HepG2 (cell line): ENCODE data around the gene WBP1. TPM values are rescaled to one million over a fixed set of nuclear protein-coding genes. Genes with fewer than 3 reads are reported as not detected.

Source experiments
- CSRNP1 ChIP-seq: sonication (generic); formaldehyde crosslinking; IDR thresholded peaks from 2 replicates; pipeline ENCODE4 v1.8.1; 2023; ENCODE audit warnings: mild to moderate bottlenecking, missing genetic modification reagents
- EEA1 ChIP-seq: sonication (generic); formaldehyde crosslinking; IDR thresholded peaks from 2 replicates; pipeline ENCODE4 v1.5.1; 2020; ENCODE audit warnings: mild to moderate bottlenecking, missing genetic modification reagents, borderline replicate concordance
- ELF3 ChIP-seq: IDR thresholded peaks from 2 replicates; pipeline ENCODE4 v1.6.1; 2016; ENCODE audit warnings: missing genetic modification reagents, missing compliant biosample characterization
- FOXO1 ChIP-seq: sonication (generic); formaldehyde crosslinking; IDR thresholded peaks from 2 replicates; pipeline ENCODE4 v1.4.0; 2020; ENCODE audit warnings: missing genetic modification reagents
- GLI4 ChIP-seq: sonication (generic); formaldehyde crosslinking; IDR thresholded peaks from 2 replicates; pipeline ENCODE4 v1.5.1; 2020; ENCODE audit warnings: missing genetic modification reagents, mild to moderate bottlenecking, moderate library complexity, borderline replicate concordance
- HIC2 ChIP-seq: sonication (generic); formaldehyde crosslinking; IDR thresholded peaks from 2 replicates; pipeline ENCODE4 v1.9.0; 2022; ENCODE audit warnings: low read depth, missing genetic modification reagents
- HOMEZ ChIP-seq: IDR thresholded peaks from 2 replicates; pipeline ENCODE4 v1.6.1; 2016; ENCODE audit warnings: low read depth
- IKZF4 ChIP-seq: sonication (generic); formaldehyde crosslinking; IDR thresholded peaks from 2 replicates; pipeline ENCODE4 v1.5.1; 2020; ENCODE audit warnings: borderline replicate concordance, mild to moderate bottlenecking, low read depth, missing genetic modification reagents; ENCODE audit errors: not compliant biosample characterization
- IRX3 ChIP-seq: sonication (generic); formaldehyde crosslinking; IDR thresholded peaks from 2 replicates; pipeline ENCODE4 v1.8.1; 2023; ENCODE audit warnings: mild to moderate bottlenecking, low read depth, missing genetic modification reagents, borderline replicate concordance
- KDM3A ChIP-seq: IDR thresholded peaks from 2 replicates; pipeline ENCODE4 v1.6.1; 2018; ENCODE audit warnings: low read depth, missing compliant biosample characterization
- KLF12 ChIP-seq: sonication (generic); formaldehyde crosslinking; IDR thresholded peaks from 2 replicates; pipeline ENCODE4 v1.4.0; 2020; ENCODE audit warnings: missing genetic modification reagents, borderline replicate concordance
- NKX3-1 ChIP-seq: sonication (generic); formaldehyde crosslinking; IDR thresholded peaks from 2 replicates; pipeline ENCODE4 v1.5.0; 2020; ENCODE audit warnings: missing genetic modification reagents
- SIX1 ChIP-seq: sonication (generic); formaldehyde crosslinking; IDR thresholded peaks from 2 replicates; pipeline ENCODE4 v1.4.0; 2020; ENCODE audit warnings: missing genetic modification reagents, borderline replicate concordance
- SNAPC2 ChIP-seq: sonication (generic); formaldehyde crosslinking; IDR thresholded peaks from 2 replicates; pipeline ENCODE4 v1.8.1; 2022; ENCODE audit warnings: mild to moderate bottlenecking, missing genetic modification reagents
- SOX13 ChIP-seq, 3 experiments: fragments of 450-650 bp in 1 of 3; sonication (generic) in 1 of 3; formaldehyde crosslinking in 1 of 3; IDR thresholded peaks in 2 of 3; conservative IDR thresholded peaks in 1 of 3; 2 replicates each; pipeline versions ENCODE4 v1.5.0 to v1.6.1; 2016 to 2020; ENCODE audit warnings: antibody characterized with exemption in 1 of 3, mild to moderate bottlenecking in 1 of 3, missing compliant biosample characterization in 1 of 3, missing genetic modification reagents in 1 of 3, moderate library complexity in 1 of 3
- TEAD2 ChIP-seq: sonication (generic); formaldehyde crosslinking; IDR thresholded peaks from 2 replicates; pipeline ENCODE4 v1.9.0; 2021; ENCODE audit warnings: missing genetic modification reagents
- YEATS4 ChIP-seq: sonication (generic); formaldehyde crosslinking; IDR thresholded peaks from 2 replicates; pipeline ENCODE4 v1.4.0; 2020; ENCODE audit warnings: missing genetic modification reagents, borderline replicate concordance
- ZBTB38 ChIP-seq: sonication (generic); formaldehyde crosslinking; IDR thresholded peaks from 2 replicates; pipeline ENCODE4 v1.5.1; 2020; ENCODE audit warnings: mild to moderate bottlenecking, missing genetic modification reagents
- ZMAT5 ChIP-seq: sonication (generic); formaldehyde crosslinking; IDR thresholded peaks from 2 replicates; pipeline ENCODE4 v1.5.0; 2020; ENCODE audit warnings: mild to moderate bottlenecking, low read depth, missing genetic modification reagents, borderline replicate concordance
- ZNF550 ChIP-seq: sonication (generic); formaldehyde crosslinking; IDR thresholded peaks from 2 replicates; pipeline ENCODE4 v1.4.0; 2020; ENCODE audit warnings: mild to moderate bottlenecking, missing genetic modification reagents, borderline replicate concordance
- ZNF577 ChIP-seq: sonication (generic); formaldehyde crosslinking; IDR thresholded peaks from 2 replicates; pipeline ENCODE4 v1.4.0; 2020; ENCODE audit warnings: mild to moderate bottlenecking, low read depth, missing genetic modification reagents, borderline replicate concordance
- ZNF749 ChIP-seq: sonication (generic); formaldehyde crosslinking; IDR thresholded peaks from 2 replicates; pipeline ENCODE4 v1.8.0; 2022; ENCODE audit warnings: mild to moderate bottlenecking, missing genetic modification reagents, moderate library complexity, borderline replicate concordance
- ZNF841 ChIP-seq: sonication (generic); formaldehyde crosslinking; IDR thresholded peaks from 2 replicates; pipeline ENCODE4 v1.8.1; 2023; ENCODE audit warnings: missing genetic modification reagents, borderline replicate concordance
- ZNF883 ChIP-seq: sonication (generic); formaldehyde crosslinking; IDR thresholded peaks from 2 replicates; pipeline ENCODE4 v1.5.1; 2020; ENCODE audit warnings: mild to moderate bottlenecking, missing genetic modification reagents; ENCODE audit errors: not compliant biosample characterization
- polyA plus RNA-seq, 8 experiments: library from polyadenylated mRNA; depleted of rRNA in 3 of 8; stranded (reverse) in 7 of 8; unstranded in 1 of 8; fragments of >200 nt; fragmentation: Illumina TruSeq in 4 of 8; extraction: Trizol in 4 of 8; gene quantifications; 2 replicates each; pipeline versions ENCODE4 v1.2.1 to v1.2.3, GENCODE V29; 2011 to 2016; ENCODE audit warnings: low read depth in 4 of 8, missing spikeins in 1 of 8, mixed read lengths in 1 of 8; ENCODE audit not compliant: insufficient read depth in 1 of 8
- total RNA-seq, 5 experiments: library from RNA; depleted of rRNA; stranded (reverse); fragments of >200 nt; fragmentation: Illumina TruSeq; extraction: Trizol; gene quantifications; 2 replicates each; pipeline ENCODE4 v1.2.3, GENCODE V29; 2016; ENCODE audit warnings: low read depth in 1 of 5

Gene WBP1
- total and polyA plus RNA-seq, 2 of the 13 experiments (the other 11 are each of a cell fraction or from before 2014, with no cell fraction given), result 38.8 to 85.7 TPM

GRCh38 chr2:74421221-74421870 lies 36.9 kb upstream of the WBP1 start, which contains the start of the genes C2orf81 and WDR54 (continued):
- TF ChIP-seq HOMEZ (CRISPR knock-in tag) (no peak), SIX1 (CRISPR knock-in tag) (no peak), ELF3 (no peak; the same call in 1 of the 2 replicates), IKZF4 (CRISPR knock-in tag) (no peak), IRX3 (CRISPR knock-in tag) (no peak), NKX3-1 (0 out of 2 replicates have a peak, but pooled peaks have one; percentile 30), SOX13 (IDR thresholded peaks at IDR 0.05) (no peak), SOX13 (CRISPR knock-in tag; conservative IDR thresholded peaks at IDR 0.05 in 1 of 2, IDR thresholded peaks at IDR 0.05 in 1 of 2) (no peak), YEATS4 (CRISPR knock-in tag) (peak; percentile 47; the same call in 1 of the 2 replicates), KDM3A (no peak), TEAD2 (CRISPR knock-in tag) (0 out of 2 replicates have a peak, but pooled peaks have one; percentile 31), HIC2 (CRISPR knock-in tag) (no peak), ZBTB38 (CRISPR knock-in tag) (no peak; the same call in 1 of the 2 replicates), SNAPC2 (CRISPR knock-in tag) (no peak), ZMAT5 (no peak), GLI4 (CRISPR knock-in tag) (no peak), ZNF550 (CRISPR knock-in tag) (no peak), ZNF749 (CRISPR knock-in tag) (no peak), KLF12 (CRISPR knock-in tag) (no peak), ZNF577 (no peak), EEA1 (CRISPR knock-in tag) (peak; percentile 47; the same call in 1 of the 2 replicates), ZNF841 (CRISPR knock-in tag) (no peak), ZNF883 (CRISPR knock-in tag) (peak; percentile 80), FOXO1 (CRISPR knock-in tag) (peak; percentile 31; the same call in 1 of the 2 replicates), CSRNP1 (no peak)
